Thymus (tissue), 11 donors: ENCODE data around the gene EIF4G2. TPM values are rescaled to one million over a fixed set of nuclear protein-coding genes. Genes with fewer than 3 reads are reported as not detected.

Source experiments
- DNase-seq, 9 donors: peaks; one replicate each; pipeline ENCODE4 v3.0.0-alpha.2; 2013; ENCODE audit warnings: low spot score in 9 of 9, low read depth in 6 of 9, missing footprints in 1 of 9
- H3K27ac ChIP-seq, 2 donors: one replicate each; pipeline ENCODE4 v1.5.1; 2013; ENCODE audit warnings: control low read depth in 1 of 2, low read depth in 1 of 2, low read length in 1 of 2, mild to moderate bottlenecking in 1 of 2, moderate library complexity in 1 of 2
- H3K27me3 ChIP-seq, 2 donors: one replicate each; pipeline ENCODE4 v1.5.1; 2013; ENCODE audit warnings: low read length in 1 of 2; ENCODE audit not compliant: control insufficient read depth in 2 of 2, insufficient read depth in 1 of 2
- H3K36me3 ChIP-seq, 2 donors: one replicate each; pipeline ENCODE4 v1.5.1; 2013; ENCODE audit warnings: low read length in 1 of 2, mild to moderate bottlenecking in 1 of 2, moderate library complexity in 1 of 2; ENCODE audit not compliant: control insufficient read depth in 2 of 2, insufficient read depth in 2 of 2
- H3K4me1 ChIP-seq, 2 donors: one replicate each; pipeline ENCODE4 v1.5.1; 2013; ENCODE audit warnings: low read length in 2 of 2; ENCODE audit not compliant: control insufficient read depth in 2 of 2, insufficient read depth in 2 of 2
- H3K4me3 ChIP-seq, 2 donors: one replicate each; pipeline ENCODE4 v1.5.1; 2013; ENCODE audit warnings: low read length in 2 of 2, control low read depth in 1 of 2, mild to moderate bottlenecking in 1 of 2
- H3K9me3 ChIP-seq, 2 donors: one replicate each; pipeline ENCODE4 v1.5.1; 2013; ENCODE audit warnings: low read length in 1 of 2, mild to moderate bottlenecking in 1 of 2; ENCODE audit not compliant: control insufficient read depth in 2 of 2, insufficient read depth in 1 of 2
- WGBS: extraction: QIAGEN DNeasy Blood & Tissue Kit; methylation state at CpG from one replicate; pipeline ENCODE4 v1.1.7; 2013; 5-methylcytosine and 5-hydroxymethylcytosine counted together
- polyA plus RNA-seq: library from polyadenylated mRNA; stranded (reverse); fragments of 200-250 nt; gene quantifications from one replicate; pipeline ENCODE4 v1.2.3, GENCODE V29; 2013
- total RNA-seq: library from RNA; stranded (reverse); fragments of 120-200 nt; gene quantifications from one replicate; pipeline ENCODE4 v1.2.4, GENCODE V29; 2013
- donor health status: healthy.

Gene EIF4G2
- total and polyA plus RNA-seq, 2 donors: 391 to 531 TPM

- no peaks in the 10 kb centered on the region for H3K27me3 ChIP-seq
- no peaks in the 10 kb centered on the region for H3K9me3 ChIP-seq
- H3K4me3 ChIP-seq: no peak overlapping the region
- H3K27ac ChIP-seq: no peak overlapping the region
- H3K36me3 ChIP-seq: peaks cover 3 to 4% of the 10 kb centered on the region in 2 donors
- 92% methylated on average over 4 of the region's 4 CpGs for WGBS
- DNase-seq: no peak
- no peaks in the 10 kb centered on the region for H3K4me1 ChIP-seq
These were observed 23.6 kb downstream of the EIF4G2 start for GRCh38 chr11:10785146-10785474.

GRCh38 chr11:10784232-10785145 lies 24.2 kb downstream of the EIF4G2 start:
- WGBS: 92% methylated on average over 10 of the region's 10 CpGs
- no peak overlapping the region for H3K4me3 ChIP-seq
- no peak overlapping the region for H3K27ac ChIP-seq
- peaks cover 5 to 7% of the 10 kb centered on the region in 2 donors for H3K36me3 ChIP-seq
- no peaks in the 10 kb centered on the region for H3K27me3 ChIP-seq
- H3K4me1 ChIP-seq: no peaks in the 10 kb centered on the region
- DNase-seq: no peak
- no peaks in the 10 kb centered on the region for H3K9me3 ChIP-seq

GRCh38 chr11:10780040-10780439 lies 28.7 kb downstream of the EIF4G2 start:
- Histone ChIP-seq H3K4me1 (no peaks in the 10 kb centered on the region), H3K4me3 (no peak overlapping the region), H3K36me3 (peaks cover 34 to 49% of the 10 kb centered on the region in 2 donors), H3K9me3 (no peaks in the 10 kb centered on the region), H3K27ac (no peak overlapping the region), H3K27me3 (no peaks in the 10 kb centered on the region)
- no peak for DNase-seq
- WGBS: 100% methylated on average over 2 of the region's 2 CpGs

GRCh38 chr11:10779086-10779485 lies 29.6 kb downstream of the EIF4G2 start:
- Histone ChIP-seq H3K27me3 (no peaks in the 10 kb centered on the region), H3K36me3 (peaks cover 43 to 58% of the 10 kb centered on the region in 2 donors), H3K27ac (no peak overlapping the region), H3K9me3 (no peaks in the 10 kb centered on the region), H3K4me3 (no peak overlapping the region), H3K4me1 (no peaks in the 10 kb centered on the region)
- DNase-seq: no peak
- 92% methylated on average over 1 of the region's 1 CpG for WGBS

GRCh38 chr11:10778217-10778970 lies 30.3 kb downstream of the EIF4G2 start:
- H3K36me3 ChIP-seq: peaks cover 47 to 65% of the 10 kb centered on the region in 2 donors
- no peaks in the 10 kb centered on the region for H3K9me3 ChIP-seq
- WGBS: 97% methylated on average over 13 of the region's 13 CpGs
- no peaks in the 10 kb centered on the region for H3K4me1 ChIP-seq
- no peak overlapping the region for H3K4me3 ChIP-seq
- H3K27ac ChIP-seq: peak overlapping the region in 1 of 2 donors; percentile 2
- no peak for DNase-seq
- no peaks in the 10 kb centered on the region for H3K27me3 ChIP-seq

- Histone ChIP-seq H3K9me3 (no peaks in the 10 kb centered on the region), H3K27ac (no peak overlapping the region), H3K4me3 (no peak overlapping the region), H3K36me3 (peaks cover 51 to 71% of the 10 kb centered on the region in 2 donors), H3K4me1 (no peaks in the 10 kb centered on the region), H3K27me3 (no peaks in the 10 kb centered on the region)
- WGBS: 68% methylated on average over 6 of the region's 6 CpGs
- no peak for DNase-seq
These were observed 30.9 kb downstream of the EIF4G2 start for GRCh38 chr11:10777806-10778205.

GRCh38 chr11:10777393-10777793 lies 31.3 kb downstream of the EIF4G2 start:
- H3K27me3 ChIP-seq: no peaks in the 10 kb centered on the region
- 86% methylated on average over 3 of the region's 3 CpGs for WGBS
- no peaks in the 10 kb centered on the region for H3K4me1 ChIP-seq
- DNase-seq: no peak
- H3K36me3 ChIP-seq: peaks cover 55 to 74% of the 10 kb centered on the region in 2 donors
- no peak overlapping the region for H3K27ac ChIP-seq
- no peaks in the 10 kb centered on the region for H3K9me3 ChIP-seq
- no peak overlapping the region for H3K4me3 ChIP-seq

GRCh38 chr11:10774811-10775210 lies 33.9 kb downstream of the EIF4G2 start:
- no peaks in the 10 kb centered on the region for H3K4me1 ChIP-seq
- H3K4me3 ChIP-seq: no peak overlapping the region
- no peaks in the 10 kb centered on the region for H3K9me3 ChIP-seq
- H3K27me3 ChIP-seq: no peaks in the 10 kb centered on the region
- peaks cover 55 to 92% of the 10 kb centered on the region in 2 donors for H3K36me3 ChIP-seq
- WGBS: 96% methylated on average over 2 of the region's 2 CpGs
- H3K27ac ChIP-seq: no peak overlapping the region
- DNase-seq: no peak

GRCh38 chr11:10771457-10771856 lies 37.3 kb downstream of the EIF4G2 start:
- H3K9me3 ChIP-seq: no peaks in the 10 kb centered on the region
- no peaks in the 10 kb centered on the region for H3K27me3 ChIP-seq
- no peaks in the 10 kb centered on the region for H3K4me1 ChIP-seq
- no peak overlapping the region for H3K4me3 ChIP-seq
- WGBS: 98% methylated on average over 1 of the region's 1 CpG
- peaks cover 36 to 72% of the 10 kb centered on the region in 2 donors for H3K36me3 ChIP-seq
- H3K27ac ChIP-seq: no peak overlapping the region
- DNase-seq: no peak
